GM19372 (cell line): ENCODE data around the gene P3H3.
"Not testable (repeated sequence)": the region's sequence is repeated elsewhere in the genome, so short reads cannot be mapped to it uniquely, and the experiment has no call there.

Experiments used
- ATAC-seq: cut with Tn5 transposase; IDR thresholded peaks from one replicate; pipeline ENCODE4 v1.9.1; 2021; ENCODE audit warnings: mild to moderate bottlenecking, low read depth, moderate library complexity; ENCODE audit not compliant: unreplicated experiment

The P3H3 gene

GRCh38 chr12:6883683-6884082 lies 55.5 kb downstream of the P3H3 start:
- ATAC-seq, result no peak

- no peak for ATAC-seq
Observed at GRCh38 chr12:6884539-6884938, 56.3 kb downstream of the P3H3 start.

GRCh38 chr12:6886206-6886999 lies 58.2 kb downstream of the P3H3 start:
- ATAC-seq, result not testable (repeated sequence)

- no peak for ATAC-seq
Observed at GRCh38 chr12:6887460-6887859, 59.3 kb downstream of the P3H3 start.

GRCh38 chr12:6888360-6888759 lies 60.2 kb downstream of the P3H3 start:
- no peak for ATAC-seq

GRCh38 chr12:6888794-6889193 lies 60.6 kb downstream of the P3H3 start:
- ATAC-seq, result not testable (repeated sequence)
